Renal pelvis (tissue), 4 donors: ENCODE data around the gene RFNG. TPM values are rescaled to one million over a fixed set of nuclear protein-coding genes. Genes with fewer than 3 reads are reported as not detected.

Source experiments
- DNase-seq: peaks from one replicate; pipeline ENCODE4 v3.0.0-alpha.2; 2013
- polyA plus RNA-seq, 3 donors: library from polyadenylated mRNA; unstranded; fragments of 120-200 nt; gene quantifications; one replicate each; pipeline ENCODE4 v1.2.1, GENCODE V29; 2013; ENCODE audit not compliant: insufficient read length in 3 of 3

The RFNG gene
- polyA plus RNA-seq, 3 donors = 49.4 to 56.6 (median 54.8) TPM

GRCh38 chr17:82016875-82017459 is 34.6 kb downstream of the RFNG start:
- DNase-seq = no peak

- no peak for DNase-seq
These were observed 35.3 kb downstream of the RFNG start for GRCh38 chr17:82016061-82016874.

DNA sequence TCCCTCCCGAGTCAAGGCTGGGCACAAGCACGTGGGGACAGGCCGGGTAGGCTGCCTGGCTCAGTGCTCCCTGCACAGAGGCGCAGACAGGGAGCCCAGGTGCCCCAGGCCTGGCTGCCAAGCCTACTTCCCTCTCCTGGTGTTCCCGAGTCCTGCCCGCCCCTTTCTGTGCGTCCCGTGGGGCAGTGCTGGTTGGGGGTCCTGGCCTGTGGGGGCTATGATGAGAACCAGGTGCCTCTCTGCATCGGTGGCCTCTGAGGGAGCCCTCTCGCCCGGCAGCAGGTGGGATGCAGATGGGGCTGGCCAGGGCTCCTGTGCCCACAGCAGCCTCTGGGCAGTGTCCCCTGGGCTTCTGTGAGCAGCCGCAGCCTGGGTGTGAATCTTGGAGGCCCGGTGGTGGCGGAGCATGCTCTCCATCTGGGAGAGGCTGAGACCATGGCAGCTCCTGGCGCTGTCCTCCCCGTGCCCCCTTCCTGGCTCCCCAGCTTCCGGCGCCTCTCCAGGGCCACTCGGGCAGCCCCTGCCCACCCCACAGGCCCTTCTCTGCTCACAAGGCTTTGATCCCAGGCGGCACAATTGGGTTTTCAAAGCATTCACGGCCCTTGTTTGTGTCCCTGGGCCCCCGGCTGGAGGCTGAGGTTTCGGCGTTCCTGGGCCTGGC is 36.2 kb downstream of the RFNG start:
- no peak for DNase-seq

DNA sequence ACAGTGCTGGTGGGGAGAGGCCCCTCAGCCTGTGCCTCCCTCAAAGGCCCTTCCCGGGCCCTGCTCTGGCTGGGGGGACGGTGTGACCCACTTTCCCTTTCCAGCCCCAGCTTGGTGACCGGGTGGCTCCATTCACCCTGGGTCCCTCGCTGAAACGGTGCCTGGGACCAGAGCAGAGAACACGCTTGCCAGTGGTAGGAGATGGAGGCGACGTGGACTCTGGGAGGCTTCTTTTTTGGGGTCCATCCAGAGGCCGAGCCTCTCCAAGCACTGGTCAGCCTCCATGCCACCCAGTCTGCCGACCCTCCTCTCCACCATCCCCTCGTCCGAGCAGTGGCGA is 36.7 kb downstream of the RFNG start:
- DNase-seq = no peak

- DNase-seq = no peak
These were observed 37.2 kb downstream of the RFNG start for GRCh38 chr17:82014432-82014831.

DNA sequence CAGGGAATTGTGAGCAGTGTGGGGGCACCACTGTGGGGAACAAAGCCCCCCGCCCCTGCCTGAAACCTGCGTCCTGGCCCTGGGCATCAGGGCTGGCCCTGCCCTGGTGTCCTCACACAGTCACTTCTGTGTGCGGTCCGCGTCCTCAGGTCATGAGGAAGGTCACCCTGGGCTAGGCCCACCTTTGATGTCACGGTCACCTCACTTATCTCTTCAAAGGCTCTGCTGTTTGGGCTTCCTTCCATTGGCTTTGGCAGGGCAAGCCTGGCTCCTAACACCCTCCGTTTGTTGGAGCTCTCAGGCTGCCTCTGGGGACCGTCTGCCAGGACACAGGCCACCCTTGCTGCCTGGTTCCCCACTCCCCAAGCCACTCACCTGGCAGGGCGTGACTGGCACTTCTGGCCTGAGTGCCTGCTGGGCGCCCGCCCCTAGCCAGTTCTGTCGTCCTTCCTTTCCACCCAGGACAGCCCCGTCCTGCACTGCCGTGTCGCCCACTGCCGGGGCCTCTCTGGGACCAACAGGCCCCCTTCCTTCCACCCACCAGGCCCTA is 37.8 kb downstream of the RFNG start:
- DNase-seq = no peak

- no peak for DNase-seq
These were observed 38.3 kb downstream of the RFNG start for GRCh38 chr17:82013341-82013740.

DNA sequence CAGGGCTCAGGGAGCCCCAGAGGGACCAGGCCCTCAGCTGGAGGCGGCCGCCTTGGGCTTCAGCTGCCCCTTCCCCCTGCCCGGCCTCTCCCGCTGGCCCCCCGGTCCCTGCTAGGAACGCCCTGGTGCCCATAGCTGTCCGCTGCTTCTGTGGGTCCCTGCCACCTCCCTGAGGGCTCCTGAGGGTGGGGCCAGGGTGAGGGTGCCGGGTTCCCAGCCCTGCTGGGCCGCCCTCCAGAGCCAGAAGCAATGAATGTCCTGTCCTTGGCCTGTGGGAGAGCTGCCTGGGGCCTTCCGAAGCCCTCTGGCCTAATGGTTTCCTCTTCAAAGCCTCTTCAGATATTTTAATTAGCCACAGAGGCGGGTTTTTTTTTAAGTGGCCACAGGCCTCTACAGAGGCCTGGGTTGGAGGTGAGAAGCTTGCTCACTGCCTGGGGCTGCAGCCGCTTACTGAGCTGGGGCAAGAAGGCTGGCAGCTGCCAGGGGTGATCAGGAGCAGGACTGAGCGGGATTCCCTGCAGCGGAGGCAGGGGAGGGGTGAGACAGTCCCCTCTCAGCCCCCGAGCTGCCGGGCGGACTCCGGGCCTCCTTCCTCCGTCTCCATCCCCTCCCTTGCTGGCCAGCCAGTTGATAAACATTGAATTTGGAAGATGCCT is 38.8 kb downstream of the RFNG start:
- no peak for DNase-seq

DNA sequence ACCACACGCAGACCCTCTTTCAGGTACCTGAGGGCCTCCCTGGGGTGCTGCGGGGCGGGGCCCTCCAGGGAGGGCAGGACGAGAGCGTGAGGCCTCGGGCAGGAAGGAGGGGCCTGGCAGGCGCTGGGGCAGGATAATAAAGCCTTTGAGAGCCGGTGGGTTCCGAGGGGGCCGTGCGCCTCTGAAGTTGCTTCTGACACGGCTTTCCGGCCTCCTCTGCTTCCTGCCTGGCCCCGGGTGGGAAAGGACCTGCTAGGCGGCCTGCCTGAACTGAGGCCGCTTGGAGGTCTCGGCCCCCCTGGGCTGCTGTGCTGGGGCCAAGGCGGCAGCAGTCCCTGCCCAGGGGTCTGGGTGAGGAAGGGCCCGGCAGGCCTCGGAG is 39.4 kb downstream of the RFNG start:
- DNase-seq = no peak

GRCh38 chr17:82011617-82012187 is 39.9 kb downstream of the RFNG start:
- DNase-seq = no peak

GRCh38 chr17:82010575-82011525 is 40.8 kb downstream of the RFNG start:
- no peak for DNase-seq

DNA sequence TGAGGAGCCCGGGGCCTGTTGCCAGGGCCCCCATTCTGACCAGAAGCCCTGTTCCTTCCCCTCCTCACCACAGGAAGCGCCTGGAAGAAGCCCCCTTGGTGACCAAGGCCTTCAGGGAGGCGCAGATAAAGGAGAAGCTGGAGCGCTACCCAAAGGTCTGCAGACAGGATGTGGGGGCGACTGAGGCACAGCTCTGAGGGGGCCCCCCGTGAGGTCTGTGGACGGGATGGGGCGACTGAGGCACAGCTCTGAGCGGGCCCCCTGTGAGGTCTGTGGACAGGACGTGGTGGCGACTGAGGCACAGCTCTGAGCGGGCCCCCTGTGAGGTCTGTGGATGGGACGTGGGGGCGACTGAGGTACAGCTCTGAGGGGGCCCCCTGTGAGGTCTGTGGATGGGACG is 42.2 kb downstream of the RFNG start:
- no peak for DNase-seq

DNA sequence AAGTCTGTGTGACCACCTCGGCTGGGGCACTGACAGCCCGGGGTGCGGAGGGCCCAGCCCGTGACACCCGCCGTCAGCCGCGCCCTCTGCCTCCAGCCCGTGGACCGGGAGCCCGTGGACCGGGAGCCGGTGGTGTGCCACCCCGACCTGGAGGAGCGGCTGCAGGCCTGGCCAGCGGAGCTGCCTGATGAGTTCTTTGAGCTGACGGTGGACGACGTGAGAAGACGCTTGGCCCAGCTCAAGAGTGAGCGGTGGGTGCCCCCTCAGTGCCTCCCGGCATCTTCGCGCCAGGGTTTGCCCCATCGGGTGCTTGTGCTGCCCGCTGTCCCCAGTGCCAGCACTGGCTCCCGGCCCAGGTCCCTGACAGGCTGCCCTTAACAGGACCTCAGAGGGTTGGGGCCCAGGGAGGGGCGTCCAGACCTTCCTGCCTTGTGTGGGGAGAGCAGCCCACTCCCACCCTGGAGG is 42.6 kb downstream of the RFNG start:
- DNase-seq = no peak

DNA sequence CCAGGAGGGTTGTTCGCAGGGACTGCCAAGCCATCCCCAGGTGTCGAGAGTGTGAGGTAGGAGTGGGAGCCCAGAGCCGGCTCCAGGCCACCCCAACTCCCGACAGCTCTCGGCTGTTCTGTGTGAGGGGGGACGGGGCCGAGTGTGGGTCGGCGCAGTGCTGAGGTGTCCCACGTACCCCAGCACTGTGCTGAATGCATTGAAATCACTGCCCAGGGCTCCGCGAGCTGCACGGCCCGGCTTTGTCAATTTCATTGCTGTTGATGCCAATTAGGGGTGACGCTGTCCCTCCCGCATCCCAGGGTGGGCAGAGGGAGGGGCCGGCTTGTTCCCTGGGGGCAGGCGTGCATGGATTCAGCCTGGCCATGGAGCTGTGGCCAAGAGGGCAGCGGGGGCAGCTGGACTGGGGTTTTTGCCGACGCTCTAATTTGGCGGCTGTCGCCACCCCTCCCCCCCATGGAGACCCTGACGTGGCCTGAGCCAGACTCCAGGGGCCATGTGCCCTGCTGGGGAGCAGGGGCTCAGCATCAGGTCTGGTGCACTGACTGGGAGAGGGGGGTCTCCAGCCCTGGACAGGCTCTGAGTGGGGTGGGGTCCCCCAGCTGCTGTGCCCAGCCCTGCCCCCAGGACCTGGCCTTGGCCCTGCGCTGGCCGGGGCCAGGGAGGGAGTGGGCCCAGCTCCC is 43.2 kb downstream of the RFNG start:
- no peak for DNase-seq

GRCh38 chr17:82007495-82008257 is 43.9 kb downstream of the RFNG start:
- no peak for DNase-seq

DNA sequence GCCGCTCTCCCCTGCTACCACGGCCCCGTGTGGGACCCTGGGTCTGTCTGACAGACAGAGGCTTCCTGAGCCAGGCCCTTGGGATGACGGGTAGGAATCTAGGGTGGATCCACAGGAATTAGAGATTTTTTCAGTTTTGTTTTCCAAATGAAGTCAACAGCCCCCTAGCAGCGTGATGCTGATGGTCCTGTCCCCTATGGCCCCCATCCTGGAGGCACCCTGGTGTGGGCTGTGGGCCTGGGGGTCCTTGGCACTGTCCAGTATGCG is 44.5 kb downstream of the RFNG start:
- no peak for DNase-seq

GRCh38 chr17:82006468-82007227 is 45.0 kb downstream of the RFNG start:
- DNase-seq = no peak

DNA sequence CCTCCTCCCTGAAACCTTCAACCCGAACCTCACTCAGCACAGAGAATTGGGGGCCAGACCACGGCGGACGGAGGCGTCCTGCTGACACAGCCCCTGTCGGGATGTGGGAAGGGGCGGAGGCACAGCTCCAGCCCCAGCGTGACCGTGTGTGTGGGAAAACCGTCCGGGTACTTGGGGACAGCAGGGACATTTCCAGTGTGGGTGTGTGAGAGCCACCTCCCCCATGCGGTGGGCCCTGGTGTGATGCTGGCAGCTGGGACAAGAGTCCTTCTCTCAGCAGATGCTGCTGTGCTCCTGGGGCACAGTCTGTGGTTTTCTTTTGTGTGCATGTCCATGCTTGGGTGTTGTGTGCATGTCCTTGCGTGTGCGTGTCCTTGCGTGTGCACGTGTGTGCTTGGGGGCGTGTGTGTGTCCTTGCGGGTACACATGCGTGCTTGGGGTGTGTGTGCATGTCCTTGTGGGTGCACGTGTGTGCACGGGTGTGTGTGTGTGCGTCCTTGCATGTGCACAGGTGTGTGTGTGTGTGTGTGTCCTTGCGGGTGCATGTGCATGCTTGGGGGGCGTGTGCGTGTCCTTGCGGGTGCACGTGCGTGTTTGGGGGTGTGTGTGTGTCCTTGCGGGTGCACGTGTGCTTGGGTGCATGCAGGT is 45.8 kb downstream of the RFNG start:
- no peak for DNase-seq
